Osteoblast (primary cell): ENCODE results near the gene MBOAT2. TPM values are rescaled to one million over a fixed set of nuclear protein-coding genes. Genes with fewer than 3 reads are reported as not detected.

ENCODE experiments used
- DNase-seq: peaks from one replicate; pipeline ENCODE4 v3.0.0; 2011; ENCODE audit warnings: low spot score, mixed read lengths; ENCODE audit not compliant: insufficient read length; ENCODE audit errors: missing footprints
- H2AFZ ChIP-seq: 2 replicates; pipeline ENCODE4 v1.6.0; 2011; ENCODE audit warnings: mild to moderate bottlenecking, low read length
- H3K27ac ChIP-seq: 2 replicates; pipeline ENCODE4 v1.5.1; 2011; ENCODE audit warnings: mild to moderate bottlenecking, low read depth, low read length, moderate library complexity
- H3K27me3 ChIP-seq: 2 replicates; pipeline ENCODE4 v1.6.0; 2012; ENCODE audit warnings: mild to moderate bottlenecking, control low read depth, inconsistent platforms, low read length, moderate library complexity; ENCODE audit not compliant: insufficient read depth
- H3K36me3 ChIP-seq: 2 replicates; pipeline ENCODE4 v1.5.1; 2011; ENCODE audit warnings: mild to moderate bottlenecking, low read length, control low read depth, moderate library complexity; ENCODE audit not compliant: insufficient read depth
- H3K4me1 ChIP-seq: 2 replicates; pipeline ENCODE4 v1.5.1; 2011; ENCODE audit warnings: mild to moderate bottlenecking, low read length, control low read depth, moderate library complexity; ENCODE audit not compliant: insufficient read depth
- H3K4me2 ChIP-seq: 2 replicates; pipeline ENCODE4 v1.6.0; 2011; ENCODE audit warnings: mild to moderate bottlenecking, low read length; ENCODE audit not compliant: insufficient read depth
- H3K4me3 ChIP-seq: fragments of 200-600 bp; sonication (generic); 3 replicates; pipeline ENCODE4 v1.5.1; 2012; ENCODE audit warnings: mild to moderate bottlenecking, low read length, inconsistent platforms; ENCODE audit not compliant: insufficient read depth
- H3K79me2 ChIP-seq: 2 replicates; pipeline ENCODE4 v1.6.0; 2012; ENCODE audit warnings: mild to moderate bottlenecking, low read length, control low read depth, inconsistent platforms; ENCODE audit not compliant: insufficient read depth
- H3K9me3 ChIP-seq: 2 replicates; pipeline ENCODE4 v1.5.1; 2011; ENCODE audit warnings: low read depth, low read length, control low read depth
- H4K20me1 ChIP-seq: 2 replicates; pipeline ENCODE4 v1.6.0; 2012; ENCODE audit warnings: mild to moderate bottlenecking, low read length, control low read depth; ENCODE audit not compliant: insufficient read depth
- total RNA-seq: library from RNA; depleted of rRNA; stranded (reverse); fragments of >200 nt; gene quantifications from 2 replicates; pipeline ENCODE4 v1.2.3, GENCODE V29; 2012
- TF ChIP-seq, protein P1 (sequence below): IDR thresholded peaks from 2 replicates; pipeline ENCODE4 v1.5.1; 2011; ENCODE audit warnings: mild to moderate bottlenecking, low read depth, low read length, moderate library complexity; ENCODE audit errors: extremely low read depth

Gene MBOAT2
- total RNA-seq, 1 donor = 54.3 TPM

GRCh38 chr2:8939486-8940114, 63.9 kb downstream of the MBOAT2 start:
- Histone ChIP-seq H3K4me3 (no peak overlapping the region), H3K27ac (no peak overlapping the region), H2AFZ (no peak overlapping the region), H3K9me3 (no peaks in the 10 kb centered on the region), H3K79me2 (no peaks in the 10 kb centered on the region), H3K36me3 (peaks cover 21% of the 10 kb centered on the region), H4K20me1 (no peaks in the 10 kb centered on the region), H3K4me1 (no peaks in the 10 kb centered on the region), H3K27me3 (no peaks in the 10 kb centered on the region), H3K4me2 (no peak overlapping the region)
- TF ChIP-seq, protein P1, sequence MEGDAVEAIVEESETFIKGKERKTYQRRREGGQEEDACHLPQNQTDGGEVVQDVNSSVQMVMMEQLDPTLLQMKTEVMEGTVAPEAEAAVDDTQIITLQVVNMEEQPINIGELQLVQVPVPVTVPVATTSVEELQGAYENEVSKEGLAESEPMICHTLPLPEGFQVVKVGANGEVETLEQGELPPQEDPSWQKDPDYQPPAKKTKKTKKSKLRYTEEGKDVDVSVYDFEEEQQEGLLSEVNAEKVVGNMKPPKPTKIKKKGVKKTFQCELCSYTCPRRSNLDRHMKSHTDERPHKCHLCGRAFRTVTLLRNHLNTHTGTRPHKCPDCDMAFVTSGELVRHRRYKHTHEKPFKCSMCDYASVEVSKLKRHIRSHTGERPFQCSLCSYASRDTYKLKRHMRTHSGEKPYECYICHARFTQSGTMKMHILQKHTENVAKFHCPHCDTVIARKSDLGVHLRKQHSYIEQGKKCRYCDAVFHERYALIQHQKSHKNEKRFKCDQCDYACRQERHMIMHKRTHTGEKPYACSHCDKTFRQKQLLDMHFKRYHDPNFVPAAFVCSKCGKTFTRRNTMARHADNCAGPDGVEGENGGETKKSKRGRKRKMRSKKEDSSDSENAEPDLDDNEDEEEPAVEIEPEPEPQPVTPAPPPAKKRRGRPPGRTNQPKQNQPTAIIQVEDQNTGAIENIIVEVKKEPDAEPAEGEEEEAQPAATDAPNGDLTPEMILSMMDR = no peak
- DNase-seq = no peak

DNA sequence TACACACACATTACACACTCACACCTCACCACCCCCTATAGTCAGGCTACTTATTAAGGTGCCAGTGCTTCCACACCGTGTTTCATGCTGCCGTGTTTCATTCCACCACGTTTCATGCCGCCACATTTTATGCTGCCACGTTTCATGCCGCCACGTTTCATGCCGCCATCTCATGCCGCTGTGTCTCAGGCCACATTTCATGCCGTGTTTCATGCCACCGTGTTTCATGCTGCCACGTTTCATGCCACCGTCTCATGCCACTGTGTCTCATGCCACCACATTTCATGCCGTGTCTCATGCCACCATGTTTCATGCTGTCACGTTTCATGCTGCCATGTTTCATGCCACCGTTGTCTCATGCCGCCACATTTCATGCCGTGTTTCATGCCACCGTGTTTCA, 65.1 kb downstream of the MBOAT2 start:
- H3K79me2 ChIP-seq = no peaks in the 10 kb centered on the region
- H3K4me2 ChIP-seq = no peak overlapping the region
- H4K20me1 ChIP-seq = no peaks in the 10 kb centered on the region
- H3K9me3 ChIP-seq = no peaks in the 10 kb centered on the region
- no peaks in the 10 kb centered on the region for H3K4me1 ChIP-seq
- H3K4me3 ChIP-seq = no peak overlapping the region
- peaks cover 22% of the 10 kb centered on the region for H3K36me3 ChIP-seq
- no peak for DNase-seq
- H3K27me3 ChIP-seq = no peaks in the 10 kb centered on the region
- TF ChIP-seq, protein P1 = no peak
- no peak overlapping the region for H3K27ac ChIP-seq
- H2AFZ ChIP-seq = no peak overlapping the region

DNA sequence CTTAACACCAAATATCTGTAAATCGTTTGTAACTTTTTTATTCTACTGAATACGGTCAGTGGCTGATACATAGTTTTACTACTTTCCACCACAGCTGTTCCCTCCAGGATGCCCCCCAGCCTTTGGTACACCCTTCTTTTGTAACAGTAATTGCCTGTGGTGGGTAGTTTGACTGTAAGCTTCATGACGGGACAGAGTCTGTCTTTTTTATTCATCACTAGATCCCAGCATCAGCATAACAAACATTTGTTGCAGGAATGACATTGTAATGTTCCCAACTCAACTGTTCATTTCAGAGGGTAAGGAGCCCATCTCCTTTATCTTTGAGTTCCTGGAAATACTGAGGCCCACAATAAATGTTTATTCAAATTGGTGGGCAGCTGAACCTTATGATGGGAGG, 67.5 kb downstream of the MBOAT2 start:
- Histone ChIP-seq H3K79me2 (no peaks in the 10 kb centered on the region), H3K36me3 (peaks cover 22% of the 10 kb centered on the region), H3K4me2 (no peak overlapping the region), H3K27ac (no peak overlapping the region), H3K4me3 (no peak overlapping the region), H3K4me1 (no peaks in the 10 kb centered on the region), H4K20me1 (no peaks in the 10 kb centered on the region), H2AFZ (no peak overlapping the region), H3K9me3 (no peaks in the 10 kb centered on the region), H3K27me3 (no peaks in the 10 kb centered on the region)
- no peak for DNase-seq
- TF ChIP-seq, protein P1 = no peak

DNA sequence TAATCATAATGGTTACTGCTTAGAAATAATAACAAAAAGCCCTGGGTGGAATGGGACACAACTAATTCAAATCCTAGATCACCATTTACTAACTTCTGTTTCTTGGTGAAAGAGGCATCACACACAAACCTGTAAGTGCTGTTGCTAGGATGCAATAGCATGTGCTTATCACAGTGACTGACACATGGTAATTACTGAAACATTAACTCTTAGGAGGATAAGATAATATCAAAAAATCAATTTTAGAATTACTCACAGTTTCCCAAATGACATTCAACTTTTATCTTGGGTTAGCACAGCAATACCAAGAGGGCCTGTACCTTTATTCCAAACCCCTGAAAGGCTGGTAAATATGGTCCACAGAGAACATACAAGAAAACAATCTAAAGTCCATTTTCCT, 69.1 kb downstream of the MBOAT2 start:
- H3K27ac ChIP-seq = no peak overlapping the region
- H3K4me3 ChIP-seq = no peak overlapping the region
- no peak for DNase-seq
- no peaks in the 10 kb centered on the region for H3K4me1 ChIP-seq
- H3K9me3 ChIP-seq = no peaks in the 10 kb centered on the region
- no peaks in the 10 kb centered on the region for H4K20me1 ChIP-seq
- TF ChIP-seq, protein P1 = no peak
- H3K36me3 ChIP-seq = peaks cover 18% of the 10 kb centered on the region
- H3K79me2 ChIP-seq = no peaks in the 10 kb centered on the region
- H3K27me3 ChIP-seq = no peaks in the 10 kb centered on the region
- H2AFZ ChIP-seq = no peak overlapping the region
- H3K4me2 ChIP-seq = no peak overlapping the region
